HepG2 (cell line): ENCODE data around the gene CPSF6. TPM values are rescaled to one million over a fixed set of nuclear protein-coding genes. Genes with fewer than 3 reads are reported as not detected.
A peak's percentile ranks its signal among the peaks of the same experiment; 100 is the strongest.

Experiments used
- ATAC-seq: fragments of 200-7000 bp; cut with Tn5 transposase; 3 replicates; pipeline ENCODE4 v1.9.1; 2020; ENCODE audit warnings: mild to moderate bottlenecking, moderate library complexity
- BruUV-seq: library from RNA; stranded (reverse); fragments of 400-500 nt; replicated peaks from 2 replicates; lab custom pipeline; 2021; lab: Mats Ljungman, UMichigan
- CTCF ChIA-PET: fragments of 300-600 bp; formaldehyde crosslinking; extraction: SDS; loops from one replicate; lab custom pipeline; 2021; ENCODE audit warnings: low total read pairs, inconsistent platforms, low intra/inter-chr PET ratio; lab: Yijun Ruan, JAX
- POLR2A ChIA-PET: fragments of 350-600 bp; sonication (Branson Sonifier 250); formaldehyde crosslinking; loops from one replicate; lab custom pipeline; 2020; ENCODE audit warnings: antibody characterized with exemption, inconsistent platforms; lab: Yijun Ruan, JAX
- DNase-seq: peaks from one replicate; pipeline ENCODE4 v3.0.0-alpha.2; 2015; ENCODE audit warnings: low spot score
- FAIRE-seq: peaks from 3 replicates; lab custom pipeline; 2011; peaks lifted over from hg19 to GRCh38; lab: Jason Lieb, UNC
- H2AFZ ChIP-seq: one replicate; pipeline ENCODE4 v1.6.1; 2011; ENCODE audit warnings: low read length, inconsistent platforms
- H3K27ac ChIP-seq: fragments of 300-600 bp; 3 replicates; pipeline ENCODE4 v1.8.0; 2011; ENCODE audit warnings: mixed run types, mild to moderate bottlenecking, mixed read lengths, low read length, inconsistent platforms; ENCODE audit not compliant: insufficient read depth; ENCODE audit errors: extremely low read length
- H3K27me3 ChIP-seq, 2 experiments: fragments of 200-600 bp in 1 of 2; 2 replicates in 1 of 2; 3 replicates in 1 of 2; pipeline versions ENCODE4 v1.6.0 to v1.8.0; 2011; ENCODE audit warnings: low read length in 2 of 2, mild to moderate bottlenecking in 2 of 2, moderate library complexity in 2 of 2, inconsistent platforms in 1 of 2; ENCODE audit not compliant: insufficient read depth in 2 of 2, control insufficient read depth in 1 of 2
- H3K36me3 ChIP-seq, 2 experiments: fragments of 200-600 bp in 1 of 2; replicated peaks in 1 of 2; 2 replicates in 1 of 2; 3 replicates in 1 of 2; pipeline versions ENCODE4 v1.5.1 to v1.8.0; 2011; ENCODE audit warnings: low read length in 2 of 2, inconsistent platforms in 1 of 2; ENCODE audit not compliant: insufficient read depth in 2 of 2, control insufficient read depth in 1 of 2
- H3K4me1 ChIP-seq: 2 replicates; pipeline ENCODE4 v1.5.1; 2012; ENCODE audit warnings: low read length, inconsistent platforms; ENCODE audit not compliant: insufficient read depth
- H3K4me2 ChIP-seq: 2 replicates; pipeline ENCODE4 v1.6.0; 2011; ENCODE audit warnings: low read depth, low read length, inconsistent platforms
- H3K4me3 ChIP-seq, 3 experiments: fragments of 200-600 bp in 1 of 3; sonication (generic), shearing (Covaris generic) in 1 of 3; replicated peaks in 1 of 3; 2 replicates each; pipeline ENCODE4 v1.5.1; 2011 to 2016; ENCODE audit warnings: low read length in 3 of 3, inconsistent platforms in 2 of 3, low read depth in 2 of 3, mild to moderate bottlenecking in 2 of 3, control low read depth in 1 of 3, mixed read lengths in 1 of 3; ENCODE audit not compliant: insufficient read depth in 1 of 3
- H3K79me2 ChIP-seq: one replicate; pipeline ENCODE4 v1.6.1; 2011; ENCODE audit warnings: low read length, inconsistent platforms; ENCODE audit not compliant: insufficient read depth
- H3K9ac ChIP-seq: 2 replicates; pipeline ENCODE4 v1.6.0; 2011; ENCODE audit warnings: mild to moderate bottlenecking, low read depth, low read length, inconsistent platforms; ENCODE audit not compliant: insufficient read depth
- H3K9me3 ChIP-seq: 2 replicates; pipeline ENCODE4 v1.5.1; 2012; ENCODE audit warnings: mild to moderate bottlenecking, low read length
- H4K20me1 ChIP-seq: 2 replicates; pipeline ENCODE4 v1.6.0; 2011; ENCODE audit warnings: inconsistent platforms, mild to moderate bottlenecking, low read length, moderate library complexity; ENCODE audit not compliant: insufficient read depth
- GATA4 ChIP-seq: sonication (generic); IDR thresholded peaks from 2 replicates; pipeline ENCODE4 v1.6.1; 2016; ENCODE audit warnings: antibody characterized with exemption, low read depth, borderline replicate concordance
- GTF3A ChIP-seq: sonication (generic); formaldehyde crosslinking; conservative IDR thresholded peaks from 2 replicates; pipeline ENCODE4 v1.4.0; 2020; ENCODE audit warnings: mild to moderate bottlenecking, missing genetic modification reagents
- KDM5A ChIP-seq: fragments of 200-600 bp; sonication (generic); IDR thresholded peaks from 2 replicates; pipeline ENCODE4 v1.7.0; 2018; ENCODE audit warnings: antibody characterized with exemption, mild to moderate bottlenecking, low read length, borderline replicate concordance
- NCOA2 ChIP-seq: sonication (generic); formaldehyde crosslinking; IDR thresholded peaks from 2 replicates; pipeline ENCODE4 v1.8.0; 2022; ENCODE audit warnings: inconsistent platforms
- REXO4 ChIP-seq: sonication (generic); formaldehyde crosslinking; IDR thresholded peaks from 2 replicates; pipeline ENCODE4 v1.8.0; 2022; ENCODE audit warnings: missing genetic modification reagents, mild to moderate bottlenecking, borderline replicate concordance
- ZFY ChIP-seq: sonication (generic); formaldehyde crosslinking; IDR thresholded peaks from 2 replicates; pipeline ENCODE4 v1.4.0; 2020; ENCODE audit warnings: missing genetic modification reagents
- ZKSCAN8 ChIP-seq: IDR thresholded peaks from 2 replicates; pipeline ENCODE4 v1.6.1; 2016; ENCODE audit warnings: borderline replicate concordance, missing genetic modification reagents, missing compliant biosample characterization
- ZNF207 ChIP-seq: fragments of 450-650 bp; IDR thresholded peaks from 2 replicates; pipeline ENCODE4 v1.6.1; 2016; ENCODE audit warnings: antibody characterized with exemption, borderline replicate concordance
- ZNF607 ChIP-seq: sonication (generic); formaldehyde crosslinking; IDR thresholded peaks from 2 replicates; pipeline ENCODE4 v1.5.1; 2020; ENCODE audit warnings: missing genetic modification reagents, mild to moderate bottlenecking, borderline replicate concordance
- ZNF629 ChIP-seq: sonication (generic); formaldehyde crosslinking; conservative IDR thresholded peaks from 2 replicates; pipeline ENCODE4 v1.5.0; 2020; ENCODE audit warnings: missing genetic modification reagents
- ZNF841 ChIP-seq: sonication (generic); formaldehyde crosslinking; IDR thresholded peaks from 2 replicates; pipeline ENCODE4 v1.8.1; 2023; ENCODE audit warnings: missing genetic modification reagents, borderline replicate concordance
- WGBS: methylation state at CpG from one replicate; pipeline ENCODE4 v1.1.6; 2017; ENCODE audit warnings: low lambda C conversion rate; 5-methylcytosine and 5-hydroxymethylcytosine counted together
- in situ Hi-C: cut with HindIII; loops from 2 replicates; pipeline ENCODE4 v1.10.0; 2017; ENCODE audit warnings: low pct_unique_long_range_greater_than_20kb; ENCODE audit not compliant: extremely low pct_ligation_motif_present
- intact Hi-C: fragments of 100-400 bp; cut with micrococcal nuclease; formaldehyde crosslinking; loops from one replicate; pipeline ENCODE4 v1.10.0; 2022; ENCODE audit not compliant: unreplicated experiment
- polyA plus RNA-seq, 8 experiments: library from polyadenylated mRNA; depleted of rRNA in 3 of 8; stranded (reverse) in 7 of 8; unstranded in 1 of 8; fragments of >200 nt; fragmentation: Illumina TruSeq in 4 of 8; extraction: Trizol in 4 of 8; gene quantifications; 2 replicates each; pipeline versions ENCODE4 v1.2.1 to v1.2.3, GENCODE V29; 2011 to 2016; ENCODE audit warnings: low read depth in 4 of 8, missing spikeins in 1 of 8, mixed read lengths in 1 of 8; ENCODE audit not compliant: insufficient read depth in 1 of 8
- total RNA-seq, 5 experiments: library from RNA; depleted of rRNA; stranded (reverse); fragments of >200 nt; fragmentation: Illumina TruSeq; extraction: Trizol; gene quantifications; 2 replicates each; pipeline ENCODE4 v1.2.3, GENCODE V29; 2016; ENCODE audit warnings: low read depth in 1 of 5
- TF ChIP-seq, protein P1 (sequence below): sonication (generic); formaldehyde crosslinking; IDR thresholded peaks from 2 replicates; pipeline ENCODE4 v1.8.0; 2022; ENCODE audit warnings: missing genetic modification reagents, mild to moderate bottlenecking, moderate library complexity, borderline replicate concordance
- TF ChIP-seq, protein P2 (sequence below): sonication (generic); formaldehyde crosslinking; IDR thresholded peaks from 2 replicates; pipeline ENCODE4 v1.8.1; 2023; ENCODE audit warnings: missing genetic modification reagents, mild to moderate bottlenecking, borderline replicate concordance

CPSF6 gene
- total and polyA plus RNA-seq, 2 of the 13 experiments (the other 11 are each of a cell fraction or from before 2014, with no cell fraction given) = 41.8 to 71.0 TPM

DNA sequence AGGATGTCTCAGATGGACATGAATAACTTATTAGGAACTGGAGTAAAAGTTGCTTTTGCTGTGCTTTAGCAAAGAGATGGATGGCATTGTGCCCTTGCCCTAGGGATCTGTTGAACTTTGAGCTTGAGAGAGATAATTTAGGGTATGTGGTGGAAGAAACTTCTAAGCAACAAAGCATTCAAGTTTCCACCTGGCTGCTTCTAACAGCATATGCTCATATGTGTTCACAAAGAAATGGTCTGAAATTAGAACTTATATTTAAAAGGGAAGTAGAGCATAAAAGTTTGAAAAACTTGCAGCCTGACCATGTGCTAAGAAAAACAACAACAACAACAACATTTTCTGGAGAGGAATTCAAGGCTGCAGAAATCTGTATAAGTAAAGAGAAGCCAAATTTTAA is 7.9 kb upstream of the CPSF6 start:
- TF ChIP-seq ZKSCAN8 (no peak), ZNF841 (CRISPR knock-in tag) (peak; percentile 99)
- TF ChIP-seq, all 625 proteins: peak for 1
- DNase-seq (no peak), FAIRE-seq (no peak), ATAC-seq (no peak)
- Histone ChIP-seq H3K4me2 (no peak overlapping the region), H4K20me1 (no peaks in the 10 kb centered on the region), H3K79me2 (no peaks in the 10 kb centered on the region), H3K9me3 (peaks cover 19% of the 10 kb centered on the region; the same call in 1 of the 2 replicates), H3K36me3 (no peaks in the 10 kb centered on the region), H3K4me3 (no peak overlapping the region), H3K4me1 (no peaks in the 10 kb centered on the region), H3K9ac (no peak overlapping the region), H3K27ac (no peak overlapping the region), H2AFZ (no peak overlapping the region), H3K27me3 (no peaks in the 10 kb centered on the region)
- ChIA-PET CTCF (no interaction called here), POLR2A (no interaction called here)
- BruUV-seq = no TSS peak
- in situ Hi-C loops = no loop called here
- intact Hi-C loops = no loop called here

DNA sequence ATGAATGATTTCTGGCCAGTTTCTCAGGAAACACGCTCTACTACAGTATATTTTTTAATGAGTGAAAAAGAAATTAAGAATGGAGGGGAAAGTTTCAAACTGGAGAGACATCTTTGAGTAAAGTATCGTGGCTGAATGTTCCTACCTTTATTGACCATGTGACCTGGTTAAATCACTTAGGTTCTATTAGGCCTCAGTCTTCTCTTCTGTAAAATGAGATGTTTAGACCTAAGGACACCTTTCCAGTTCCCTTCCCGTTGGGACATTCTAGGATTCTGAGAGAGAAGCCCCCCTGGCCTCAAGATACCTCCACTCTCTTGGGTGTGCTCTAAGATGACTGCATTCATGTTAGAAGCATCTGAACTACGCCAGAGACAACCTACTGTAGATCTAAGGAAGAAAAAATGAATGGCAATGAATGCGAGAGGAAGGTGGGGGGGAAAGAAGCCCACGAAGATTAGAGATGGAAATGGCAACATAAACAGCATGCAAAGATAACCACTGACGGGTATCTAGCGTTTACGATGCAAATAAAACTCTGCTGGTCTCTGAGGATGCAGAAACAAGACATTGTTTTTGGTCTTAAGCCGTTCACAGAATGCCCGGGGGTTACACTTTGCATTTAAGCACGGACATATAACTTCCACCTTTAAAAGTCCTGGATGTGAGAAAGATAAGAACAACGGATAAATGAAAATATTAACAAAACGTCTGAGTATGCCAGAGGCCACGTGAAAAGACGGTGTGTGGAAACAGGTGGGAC is 599 bp upstream of the CPSF6 start:
- DNase-seq (no peak), ATAC-seq (no peak), FAIRE-seq (no peak)
- Histone ChIP-seq H3K27ac (peak overlapping the region; percentile 9), H3K9me3 (no peaks in the 10 kb centered on the region), H3K27me3 (no peaks in the 10 kb centered on the region; a peak in 1 of 5 replicates), H2AFZ (peak overlapping the region; percentile 98), H3K4me1 (peaks cover 33% of the 10 kb centered on the region), H3K36me3 (peaks cover 0 to 2% of the 10 kb centered on the region in 2 experiments; a peak in 3 of 5 replicates), H3K79me2 (peaks cover 42% of the 10 kb centered on the region), H3K4me2 (peak overlapping the region; percentile 96), H4K20me1 (peaks cover 36% of the 10 kb centered on the region), H3K4me3 (peak overlapping the region; percentile 85 to 100 (median 93)), H3K9ac (peak overlapping the region; percentile 62)
- TSS peak; percentile 84 for BruUV-seq
- ChIA-PET CTCF (no interaction called here), POLR2A (interaction anchor here (0.9 kb wide), 1 partner anchor 11 kb away, joined by 3 read pairs; no protein-coding TSS in a partner anchor)
- intact Hi-C loops (no loop called here), in situ Hi-C loops (no loop called here)
- WGBS = 12% methylated on average over 16 of the region's 16 CpGs
- TF ChIP-seq, protein P1, sequence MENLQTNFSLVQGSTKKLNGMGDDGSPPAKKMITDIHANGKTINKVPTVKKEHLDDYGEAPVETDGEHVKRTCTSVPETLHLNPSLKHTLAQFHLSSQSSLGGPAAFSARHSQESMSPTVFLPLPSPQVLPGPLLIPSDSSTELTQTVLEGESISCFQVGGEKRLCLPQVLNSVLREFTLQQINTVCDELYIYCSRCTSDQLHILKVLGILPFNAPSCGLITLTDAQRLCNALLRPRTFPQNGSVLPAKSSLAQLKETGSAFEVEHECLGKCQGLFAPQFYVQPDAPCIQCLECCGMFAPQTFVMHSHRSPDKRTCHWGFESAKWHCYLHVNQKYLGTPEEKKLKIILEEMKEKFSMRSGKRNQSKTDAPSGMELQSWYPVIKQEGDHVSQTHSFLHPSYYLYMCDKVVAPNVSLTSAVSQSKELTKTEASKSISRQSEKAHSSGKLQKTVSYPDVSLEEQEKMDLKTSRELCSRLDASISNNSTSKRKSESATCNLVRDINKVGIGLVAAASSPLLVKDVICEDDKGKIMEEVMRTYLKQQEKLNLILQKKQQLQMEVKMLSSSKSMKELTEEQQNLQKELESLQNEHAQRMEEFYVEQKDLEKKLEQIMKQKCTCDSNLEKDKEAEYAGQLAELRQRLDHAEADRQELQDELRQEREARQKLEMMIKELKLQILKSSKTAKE (CRISPR knock-in tag) = no peak
- no peak for TF ChIP-seq GTF3A (CRISPR knock-in tag)
- no peak for TF ChIP-seq ZNF207
- TF ChIP-seq GATA4 = no peak
- 0 out of 2 replicates have a peak, but pooled peaks have one; percentile 1 for TF ChIP-seq ZNF607 (CRISPR knock-in tag)
- TF ChIP-seq ZNF629 (CRISPR knock-in tag) = peak; percentile 62
- no peak for TF ChIP-seq ZKSCAN8
- TF ChIP-seq REXO4 (CRISPR knock-in tag) = no peak
- TF ChIP-seq, protein P2, sequence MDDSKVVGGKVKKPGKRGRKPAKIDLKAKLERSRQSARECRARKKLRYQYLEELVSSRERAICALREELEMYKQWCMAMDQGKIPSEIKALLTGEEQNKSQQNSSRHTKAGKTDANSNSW (CRISPR knock-in tag) = no peak
- no peak for TF ChIP-seq KDM5A
- TF ChIP-seq NCOA2 (CRISPR knock-in tag) = no peak
- TF ChIP-seq ZFY = no peak
